ENCODE measurements around the gene PIRT. TPM values are rescaled to one million over a fixed set of nuclear protein-coding genes. Genes with fewer than 3 reads are reported as not detected.
"Not testable (repeated sequence)": the region's sequence is repeated elsewhere in the genome, so short reads cannot be mapped to it uniquely, and the experiment has no call there.

Gene PIRT
- total RNA-seq, 1 donor = not detected

GRCh38 chr17:10870336-10871050 lies 32.6 kb upstream of the PIRT start:
- no peak for TF ChIP-seq CTCF (IDR thresholded peaks at IDR 0.05; ENCODE audit: insufficient read depth, low read depth, low read length)
- H3K4me3 ChIP-seq (ENCODE audit: low read depth, low read length) = no peak overlapping the region
- DNase-seq (ENCODE audit: low read depth) = no peak

DNA sequence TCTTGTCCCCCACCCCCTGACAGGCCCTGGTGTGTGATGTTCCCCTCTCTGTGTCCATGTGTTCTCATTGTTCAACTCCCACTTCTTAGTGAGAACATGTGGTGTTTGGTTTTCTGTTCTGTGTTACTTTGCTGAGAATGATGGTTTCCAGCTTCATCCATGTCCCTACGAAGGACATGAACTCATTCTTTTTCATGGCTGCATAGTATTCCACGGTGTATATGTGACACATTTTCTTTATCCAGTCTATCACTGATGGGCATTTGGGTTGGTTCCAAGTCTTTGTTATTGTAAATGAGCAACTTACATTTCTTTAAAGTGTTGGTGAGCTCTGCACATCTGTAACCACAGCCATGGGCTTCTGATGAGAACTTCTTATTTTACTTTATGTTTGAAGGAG lies 30.9 kb upstream of the PIRT start:
- H3K4me3 ChIP-seq (ENCODE audit: low read depth, low read length); DNase-seq (ENCODE audit: low read depth): not testable (repeated sequence)

DNA sequence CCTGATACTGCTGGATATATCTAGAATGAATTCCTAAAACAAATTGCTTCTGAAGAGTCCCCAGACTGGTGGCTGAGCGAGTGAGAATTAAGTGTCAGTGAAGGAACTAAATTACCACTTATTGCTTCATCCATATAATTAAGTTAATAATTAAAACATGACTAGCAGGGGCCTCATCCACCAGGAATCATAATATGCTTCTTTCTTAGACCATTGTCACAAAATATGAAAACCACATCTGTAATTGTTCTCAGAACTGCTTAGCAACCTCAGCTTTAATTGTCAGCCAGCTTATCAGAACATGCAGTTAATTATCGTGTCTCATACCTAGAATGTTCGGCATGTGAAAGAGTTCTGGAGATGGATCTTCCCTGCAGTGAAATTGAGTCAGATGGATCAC lies 21.2 kb upstream of the PIRT start:
- H3K4me3 ChIP-seq (ENCODE audit: low read depth, low read length) = no peak overlapping the region
- no peak for TF ChIP-seq CTCF (IDR thresholded peaks at IDR 0.05; ENCODE audit: insufficient read depth, low read depth, low read length)
- DNase-seq (ENCODE audit: low read depth) = no peak

DNA sequence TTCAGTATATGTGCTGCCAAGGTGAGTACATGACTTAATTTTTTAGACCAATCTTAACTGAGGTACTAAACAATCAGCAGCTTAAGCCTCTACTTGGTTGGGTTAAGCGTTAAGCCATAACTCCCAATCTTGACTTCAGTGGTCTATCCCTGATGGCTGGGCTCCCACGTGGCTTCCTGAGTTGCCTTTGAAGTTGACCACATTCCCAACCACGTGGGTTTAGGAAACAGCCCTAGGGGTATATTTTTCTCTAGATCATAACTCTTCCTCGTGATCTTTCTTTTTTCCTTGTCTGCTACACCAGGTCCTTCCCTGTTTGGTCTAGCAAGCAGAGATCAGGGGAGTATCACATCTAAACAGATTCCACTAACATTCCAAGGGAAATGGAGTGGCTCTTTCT lies 20.1 kb upstream of the PIRT start:
- TF ChIP-seq CTCF (IDR thresholded peaks at IDR 0.05; ENCODE audit: insufficient read depth, low read depth, low read length) = no peak
- H3K4me3 ChIP-seq (ENCODE audit: low read depth, low read length) = no peak overlapping the region
- no peak for DNase-seq (ENCODE audit: low read depth)

DNA sequence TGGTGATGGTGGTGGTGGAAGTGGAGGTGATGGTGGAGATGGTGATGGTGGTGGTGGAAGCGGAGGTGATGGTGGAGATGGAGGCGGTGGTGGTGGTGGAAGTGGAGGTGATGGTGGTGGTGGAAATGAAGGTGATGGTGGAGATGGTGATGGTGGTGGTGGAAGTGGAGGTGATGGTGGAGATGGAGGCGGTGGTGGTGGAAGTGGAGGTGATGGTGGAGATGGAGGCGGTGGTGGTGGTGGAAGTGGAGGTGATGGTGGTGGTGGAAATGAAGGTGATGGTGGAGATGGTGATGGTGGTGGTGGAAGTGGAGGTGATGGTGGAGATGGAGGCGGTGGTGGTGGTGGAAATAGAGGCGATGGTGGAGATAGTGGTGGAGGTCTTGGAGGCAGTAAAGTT lies 8.7 kb upstream of the PIRT start:
- H3K4me3 ChIP-seq (ENCODE audit: low read depth, low read length) = not testable (repeated sequence)

DNA sequence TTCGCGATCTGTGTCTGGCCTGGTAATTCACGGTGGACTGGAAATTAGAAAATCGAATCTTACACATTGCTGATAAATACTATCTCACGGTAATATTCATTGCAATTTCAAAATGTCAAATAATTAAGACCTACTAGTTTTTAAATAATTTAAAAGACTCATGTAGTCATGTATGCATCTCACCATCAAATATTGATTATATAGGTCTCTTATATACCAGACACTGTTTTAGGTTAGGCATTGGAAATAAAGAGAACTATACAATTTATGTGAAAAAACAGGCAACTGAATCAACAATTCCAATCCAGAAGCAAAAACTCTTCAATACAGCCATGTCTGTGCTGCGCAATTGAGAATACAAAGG lies 7.5 kb upstream of the PIRT start:
- no peak for TF ChIP-seq CTCF (IDR thresholded peaks at IDR 0.05; ENCODE audit: insufficient read depth, low read depth, low read length)
- no peak for DNase-seq (ENCODE audit: low read depth)
- H3K4me3 ChIP-seq (ENCODE audit: low read depth, low read length) = no peak overlapping the region

More for the DNA sequence above, 8.7 kb upstream of the PIRT start:
- DNase-seq (ENCODE audit: low read depth) = not testable (repeated sequence)

- peak overlapping the region; percentile 56 for H3K4me3 ChIP-seq (ENCODE audit: low read depth, low read length)
- peak; percentile 59 for DNase-seq (ENCODE audit: low read depth)
- TF ChIP-seq CTCF (IDR thresholded peaks at IDR 0.05; ENCODE audit: insufficient read depth, low read depth, low read length) = peak; percentile 91
Measured at GRCh38 chr17:10844621-10845387, 6.9 kb upstream of the PIRT start.

DNA sequence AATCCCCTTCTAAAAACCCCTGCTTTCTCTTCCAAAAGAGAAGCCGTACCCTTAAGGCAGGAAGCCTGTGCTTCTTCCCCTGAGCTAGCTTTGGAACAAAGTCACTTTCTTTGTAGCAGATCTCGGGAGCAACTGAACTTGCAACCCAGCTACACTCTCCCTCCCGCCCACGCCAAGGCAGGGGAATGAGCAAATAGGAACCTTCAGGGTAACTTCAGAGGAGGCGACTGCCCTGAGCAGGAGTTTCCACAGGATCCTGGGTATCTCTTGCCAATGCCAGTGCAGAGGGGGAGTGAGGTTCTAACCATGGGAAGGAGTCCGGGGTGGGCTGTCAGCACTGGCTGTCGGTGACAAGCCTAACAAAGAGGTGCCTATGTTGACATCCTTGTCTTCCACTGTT lies 5.9 kb upstream of the PIRT start:
- no peak for TF ChIP-seq CTCF (IDR thresholded peaks at IDR 0.05; ENCODE audit: insufficient read depth, low read depth, low read length)
- H3K4me3 ChIP-seq (ENCODE audit: low read depth, low read length) = no peak overlapping the region
- no peak for DNase-seq (ENCODE audit: low read depth)
